Mesendoderm (in vitro differentiated cells): ENCODE measurements around the gene RAP1GAP2.
"Not testable (repeated sequence)": the region's sequence is repeated elsewhere in the genome, so short reads cannot be mapped to it uniquely, and the experiment has no call there.

Source experiments
- DNase-seq: peaks from one replicate; pipeline ENCODE4 v3.0.0; 2013
- H2AK5ac ChIP-seq: 2 replicates; pipeline ENCODE4 v1.6.1; 2013; ENCODE audit warnings: low read length, inconsistent platforms
- H2BK120ac ChIP-seq: 2 replicates; pipeline ENCODE4 v1.6.1; 2013; ENCODE audit warnings: low read depth, mild to moderate bottlenecking, low read length, moderate library complexity, mixed read lengths
- H2BK15ac ChIP-seq: replicated peaks from 2 replicates; pipeline ENCODE4 v1.6.1; 2013; ENCODE audit warnings: low read depth, mild to moderate bottlenecking, moderate library complexity
- H2BK5ac ChIP-seq: 2 replicates; pipeline ENCODE4 v1.6.1; 2013; ENCODE audit warnings: low read length, inconsistent platforms
- H3K18ac ChIP-seq: 2 replicates; pipeline ENCODE4 v1.6.1; 2013; ENCODE audit warnings: mild to moderate bottlenecking, low read length, mixed read lengths
- H3K23ac ChIP-seq: one replicate; pipeline ENCODE4 v1.6.1; 2013; ENCODE audit warnings: low read length
- H3K27ac ChIP-seq: 2 replicates; pipeline ENCODE4 v1.5.1; 2013; ENCODE audit warnings: low read depth, mild to moderate bottlenecking, inconsistent platforms, low read length, moderate library complexity
- H3K27me3 ChIP-seq: 2 replicates; pipeline ENCODE4 v1.6.1; 2013; ENCODE audit warnings: low read length, control low read depth, mild to moderate bottlenecking, inconsistent platforms; ENCODE audit not compliant: insufficient read depth, poor library complexity
- H3K36me3 ChIP-seq: 2 replicates; pipeline ENCODE4 v1.6.1; 2013; ENCODE audit warnings: low read length, inconsistent platforms; ENCODE audit not compliant: control insufficient read depth, insufficient read depth
- H3K4ac ChIP-seq: one replicate; pipeline ENCODE4 v1.6.1; 2013; ENCODE audit warnings: low read depth, mild to moderate bottlenecking, low read length, moderate library complexity
- H3K4me1 ChIP-seq: 2 replicates; pipeline ENCODE4 v1.6.1; 2013; ENCODE audit warnings: low read depth, low read length, inconsistent platforms; ENCODE audit not compliant: control insufficient read depth
- H3K4me2 ChIP-seq: 2 replicates; pipeline ENCODE4 v1.6.1; 2013; ENCODE audit warnings: low read length
- H3K4me3 ChIP-seq: 2 replicates; pipeline ENCODE4 v1.5.1; 2013; ENCODE audit warnings: mild to moderate bottlenecking, low read length
- H3K56ac ChIP-seq: one replicate; pipeline ENCODE4 v1.6.1; 2013; ENCODE audit warnings: low read length
- H3K79me1 ChIP-seq: 2 replicates; pipeline ENCODE4 v1.6.1; 2013; ENCODE audit warnings: low read length, inconsistent platforms
- H3K79me2 ChIP-seq: 2 replicates; pipeline ENCODE4 v1.6.1; 2013; ENCODE audit warnings: mild to moderate bottlenecking, low read length; ENCODE audit not compliant: control insufficient read depth, insufficient read depth
- H3K9ac ChIP-seq: 2 replicates; pipeline ENCODE4 v1.6.1; 2013; ENCODE audit warnings: low read length, inconsistent platforms
- H4K5ac ChIP-seq: one replicate; pipeline ENCODE4 v1.6.1; 2013; ENCODE audit warnings: low read length
- H4K8ac ChIP-seq: one replicate; pipeline ENCODE4 v1.6.1; 2013; ENCODE audit warnings: low read depth, mild to moderate bottlenecking, control low read depth, low read length, moderate library complexity
- WGBS: extraction: QIAGEN DNeasy Blood & Tissue Kit; methylation state at CpG from one replicate; pipeline ENCODE4 v1.1.7; 2013; ENCODE audit warnings: low lambda C conversion rate, missing lambda C conversion rate; ENCODE audit not compliant: insufficient coverage; ENCODE audit errors: extremely low coverage; 5-methylcytosine and 5-hydroxymethylcytosine counted together

Gene RAP1GAP2

DNA sequence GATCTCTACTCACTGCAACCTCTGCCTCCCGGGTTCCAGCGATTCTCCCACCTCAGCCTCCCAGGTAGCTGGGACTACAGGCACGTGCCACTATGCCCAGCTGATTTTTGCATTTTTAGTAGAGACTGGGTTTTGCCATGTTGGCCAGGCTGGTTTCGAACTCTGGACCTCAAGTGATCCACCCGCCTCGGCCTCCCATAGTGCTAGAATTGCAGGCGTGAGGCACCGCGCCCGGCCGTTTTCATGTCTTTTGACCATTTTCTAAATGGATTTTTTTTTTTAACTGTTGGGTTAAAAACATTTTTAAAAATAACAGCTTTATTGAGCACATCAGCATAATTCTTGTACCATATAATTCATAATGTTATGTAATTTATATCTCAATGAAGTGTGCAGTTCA lies 193.2 kb downstream of the RAP1GAP2 start:
- not testable (repeated sequence) for H2BK5ac ChIP-seq, H2AK5ac ChIP-seq, H4K8ac ChIP-seq, H3K4ac ChIP-seq, H3K4me1 ChIP-seq, H3K27ac ChIP-seq, DNase-seq, H3K23ac ChIP-seq, H3K36me3 ChIP-seq, H3K9ac ChIP-seq, H3K27me3 ChIP-seq, H3K4me2 ChIP-seq, H2BK120ac ChIP-seq, H3K56ac ChIP-seq, H2BK15ac ChIP-seq, H3K79me2 ChIP-seq, H3K79me1 ChIP-seq, H3K4me3 ChIP-seq, H4K5ac ChIP-seq, H3K18ac ChIP-seq
- WGBS: no CpG with 5 or more reads among the region's 11 CpGs

DNA sequence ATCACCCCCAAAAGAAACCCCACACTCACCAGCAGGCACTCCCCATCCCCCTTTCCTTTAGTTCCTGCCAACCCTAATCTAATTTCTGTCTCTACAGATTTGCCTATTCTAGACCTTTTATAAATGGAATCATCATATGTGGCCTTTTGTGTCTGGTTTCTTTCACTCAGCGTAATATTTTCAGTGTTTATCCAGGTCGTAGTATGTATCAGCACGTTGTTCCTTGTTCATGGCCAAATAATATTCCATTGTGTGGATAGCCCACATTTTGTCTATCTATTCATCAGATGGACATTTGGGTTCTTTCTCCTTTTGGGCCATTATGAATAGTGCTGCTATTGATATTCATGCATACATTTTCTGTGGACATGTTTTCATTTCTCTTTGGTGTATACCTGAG lies 193.6 kb downstream of the RAP1GAP2 start:
- DNase-seq: no peak
- Histone ChIP-seq H3K79me2 (no peaks in the 10 kb centered on the region), H3K27me3 (no peaks in the 10 kb centered on the region), H3K9ac (no peak overlapping the region), H3K36me3 (peaks cover 2% of the 10 kb centered on the region), H2BK15ac (no peak overlapping the region), H3K4me1 (no peaks in the 10 kb centered on the region), H2AK5ac (no peak overlapping the region), H3K27ac (no peak overlapping the region), H3K18ac (no peak overlapping the region), H4K5ac (no peak overlapping the region), H3K79me1 (no peaks in the 10 kb centered on the region), H4K8ac (no peak overlapping the region), H2BK5ac (no peak overlapping the region), H2BK120ac (no peak overlapping the region), H3K4ac (no peak overlapping the region), H3K4me3 (no peak overlapping the region), H3K4me2 (no peak overlapping the region), H3K23ac (no peak overlapping the region), H3K56ac (no peak overlapping the region)
- WGBS: no CpG with 5 or more reads among the region's 3 CpGs

DNA sequence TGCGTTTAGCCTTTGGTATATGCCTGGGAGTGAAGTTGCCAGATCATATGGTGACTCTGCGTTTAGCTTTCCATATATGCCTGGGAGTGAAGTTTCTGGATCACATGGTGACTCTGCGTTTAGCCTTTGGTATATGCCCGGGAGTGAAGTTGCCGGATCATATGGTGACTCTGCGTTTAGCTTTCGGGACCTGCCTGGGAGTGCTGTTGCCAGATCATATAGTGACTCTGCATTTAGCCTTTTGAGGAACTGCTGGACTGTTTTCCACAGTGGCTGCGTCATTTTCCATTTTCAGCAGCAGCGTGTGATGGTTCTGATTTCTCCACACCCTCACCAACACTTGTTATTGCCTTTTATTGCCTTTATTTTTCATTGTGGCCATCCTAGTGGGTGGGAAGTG lies 194.2 kb downstream of the RAP1GAP2 start:
- no CpG with 5 or more reads among the region's 9 CpGs for WGBS
- no peak overlapping the region for H3K18ac ChIP-seq

DNA sequence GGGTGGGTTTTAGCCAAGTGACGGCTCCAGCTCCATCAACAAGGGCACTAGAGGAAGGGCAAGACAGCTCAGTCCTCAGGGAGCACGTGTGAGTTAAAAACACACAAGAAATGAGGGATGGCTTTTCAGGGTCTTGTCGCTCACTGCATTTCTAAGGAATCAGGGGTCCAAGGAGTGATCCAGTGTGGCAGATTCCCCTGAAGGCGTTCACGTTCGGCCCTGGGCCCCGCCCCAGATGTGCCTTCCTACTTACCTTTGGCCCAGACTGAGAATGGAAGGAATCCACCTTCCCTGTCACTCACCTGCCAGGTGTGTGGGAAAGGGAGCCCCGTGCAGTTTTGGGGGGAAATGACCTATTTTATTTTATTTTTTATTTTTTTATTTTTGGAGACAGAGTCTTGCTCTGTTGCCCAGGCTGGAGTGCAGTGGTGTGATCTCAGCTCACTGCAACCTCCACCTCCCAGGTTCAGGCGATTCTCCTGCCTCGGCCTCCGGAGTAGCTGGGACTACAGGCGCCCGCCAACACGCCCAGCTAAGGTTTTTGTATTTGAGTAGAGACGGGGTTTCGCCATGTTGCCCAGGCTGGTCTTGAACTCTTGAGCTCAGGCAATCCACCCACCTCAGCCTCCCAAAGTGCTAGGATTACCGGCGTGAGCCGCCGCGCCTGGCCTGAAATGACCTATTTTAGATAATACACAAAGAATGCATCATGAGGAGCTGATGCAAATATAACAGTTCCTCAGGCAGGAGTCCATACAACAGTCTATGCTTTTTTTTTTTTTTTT lies 195.3 kb downstream of the RAP1GAP2 start:
- not testable (repeated sequence) for H3K27me3 ChIP-seq, H2BK120ac ChIP-seq, H3K27ac ChIP-seq, H3K79me1 ChIP-seq, H3K36me3 ChIP-seq, H3K79me2 ChIP-seq, H3K9ac ChIP-seq, H3K4ac ChIP-seq, H2BK15ac ChIP-seq, H4K5ac ChIP-seq, H2BK5ac ChIP-seq, H3K18ac ChIP-seq, H3K4me2 ChIP-seq, DNase-seq, H3K56ac ChIP-seq, H2AK5ac ChIP-seq, H3K4me1 ChIP-seq, H4K8ac ChIP-seq, H3K23ac ChIP-seq, H3K4me3 ChIP-seq
- no CpG with 5 or more reads among the region's 21 CpGs for WGBS

More for the DNA sequence above, 194.2 kb downstream of the RAP1GAP2 start:
- no peak overlapping the region for H3K27ac ChIP-seq
- H3K27me3 ChIP-seq: no peaks in the 10 kb centered on the region
- H3K79me2 ChIP-seq: no peaks in the 10 kb centered on the region
- no peak overlapping the region for H2BK15ac ChIP-seq
- H2BK5ac ChIP-seq: no peak overlapping the region
- H4K8ac ChIP-seq: no peak overlapping the region
- no peaks in the 10 kb centered on the region for H3K79me1 ChIP-seq
- no peak overlapping the region for H2BK120ac ChIP-seq
- H3K56ac ChIP-seq: no peak overlapping the region
- no peak overlapping the region for H3K4me2 ChIP-seq
- no peak overlapping the region for H3K23ac ChIP-seq
- H3K4ac ChIP-seq: no peak overlapping the region
- no peak for DNase-seq
- no peak overlapping the region for H2AK5ac ChIP-seq
- H3K4me1 ChIP-seq: no peaks in the 10 kb centered on the region
- no peak overlapping the region for H4K5ac ChIP-seq
- H3K36me3 ChIP-seq: peaks cover 2% of the 10 kb centered on the region
- no peak overlapping the region for H3K9ac ChIP-seq
- no peak overlapping the region for H3K4me3 ChIP-seq

DNA sequence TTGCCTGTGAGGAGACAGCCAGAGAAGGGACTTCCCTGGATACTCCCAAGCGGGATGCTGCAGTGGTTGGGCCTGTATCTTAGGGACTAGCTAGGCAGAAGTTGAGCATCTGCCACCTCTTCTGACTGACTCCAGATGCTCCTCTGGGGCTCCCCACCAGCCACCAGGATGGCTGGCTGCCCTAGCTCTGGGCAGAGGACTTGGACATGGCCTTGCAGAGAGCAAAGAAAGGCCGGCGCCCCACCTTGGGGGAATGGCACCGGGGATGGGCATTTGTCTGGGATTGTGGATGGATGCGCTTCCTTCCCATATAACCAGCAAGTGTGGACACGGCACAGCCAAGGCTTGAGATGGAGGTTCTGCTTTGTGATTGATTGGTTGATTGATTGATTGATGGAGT lies 198.2 kb downstream of the RAP1GAP2 start:
- no peaks in the 10 kb centered on the region for H3K79me1 ChIP-seq
- no peak overlapping the region for H3K9ac ChIP-seq
- H4K8ac ChIP-seq: no peak overlapping the region
- H2BK120ac ChIP-seq: no peak overlapping the region
- H2BK15ac ChIP-seq: no peak overlapping the region
- no peak overlapping the region for H4K5ac ChIP-seq
- H3K27me3 ChIP-seq: no peaks in the 10 kb centered on the region
- WGBS: no CpG with 5 or more reads among the region's 6 CpGs
- H2BK5ac ChIP-seq: no peak overlapping the region
- no peak overlapping the region for H3K23ac ChIP-seq
- H3K56ac ChIP-seq: no peak overlapping the region
- no peak overlapping the region for H3K4ac ChIP-seq
- no peak overlapping the region for H3K27ac ChIP-seq
- H3K4me1 ChIP-seq: no peaks in the 10 kb centered on the region
- H3K4me2 ChIP-seq: no peak overlapping the region
- H3K36me3 ChIP-seq: peaks cover 4% of the 10 kb centered on the region
- no peaks in the 10 kb centered on the region for H3K79me2 ChIP-seq
- H3K4me3 ChIP-seq: no peak overlapping the region
- H2AK5ac ChIP-seq: no peak overlapping the region
- no peak for DNase-seq
- no peak overlapping the region for H3K18ac ChIP-seq

DNA sequence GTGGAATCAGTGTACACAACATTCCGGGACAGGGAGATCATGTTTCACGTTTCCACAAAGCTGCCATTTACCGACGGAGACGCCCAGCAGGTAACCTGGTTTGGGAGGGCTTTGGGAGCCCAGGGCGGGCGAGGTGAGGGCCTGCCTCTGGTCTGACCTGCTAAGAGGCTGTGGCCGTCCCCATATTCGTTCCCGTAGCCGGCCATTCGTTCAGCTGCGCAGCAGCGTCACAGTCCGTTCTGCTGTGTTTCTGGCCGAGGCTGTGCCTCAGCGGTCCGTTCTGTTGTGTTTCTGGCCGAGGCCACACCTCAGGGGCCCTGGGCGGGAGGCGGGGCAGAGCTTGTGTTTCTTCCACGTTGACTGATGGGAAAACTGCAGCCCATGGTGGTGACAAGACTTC lies 199.1 kb downstream of the RAP1GAP2 start:
- Histone ChIP-seq H3K56ac (no peak overlapping the region), H3K36me3 (peaks cover 4% of the 10 kb centered on the region), H2BK15ac (no peak overlapping the region), H2AK5ac (no peak overlapping the region), H3K4me1 (no peaks in the 10 kb centered on the region), H3K27me3 (no peaks in the 10 kb centered on the region), H3K4me3 (no peak overlapping the region), H3K18ac (no peak overlapping the region), H3K23ac (no peak overlapping the region), H3K27ac (no peak overlapping the region), H3K79me1 (no peaks in the 10 kb centered on the region), H3K4me2 (no peak overlapping the region), H2BK5ac (no peak overlapping the region), H2BK120ac (no peak overlapping the region), H4K5ac (no peak overlapping the region), H3K4ac (no peak overlapping the region), H3K9ac (no peak overlapping the region), H4K8ac (no peak overlapping the region), H3K79me2 (no peaks in the 10 kb centered on the region)
- no peak for DNase-seq
- no CpG with 5 or more reads among the region's 22 CpGs for WGBS
